Keratinocyte (primary cell): ENCODE results near the gene CHID1. TPM values are rescaled to one million over a fixed set of nuclear protein-coding genes. Genes with fewer than 3 reads are reported as not detected.

Experiments used
- DNase-seq: peaks from one replicate; pipeline ENCODE4 v3.0.0-alpha.2; 2011; ENCODE audit warnings: low read depth, missing footprints, low spot score
- FAIRE-seq: peaks from 2 replicates; lab custom pipeline; 2011; peaks lifted over from hg19 to GRCh38; lab: Jason Lieb, UNC
- H2AFZ ChIP-seq: 2 replicates; pipeline ENCODE4 v1.6.0; 2012; ENCODE audit warnings: low read length, control low read depth, inconsistent platforms; ENCODE audit not compliant: control insufficient read depth
- H3K27ac ChIP-seq: 2 replicates; pipeline ENCODE4 v1.5.1; 2011; ENCODE audit warnings: low read length; ENCODE audit not compliant: control insufficient read depth, insufficient read depth
- H3K27me3 ChIP-seq: 3 replicates; pipeline ENCODE4 v1.6.0; 2011; ENCODE audit warnings: low read length; ENCODE audit not compliant: control insufficient read depth, insufficient read depth; ENCODE audit errors: extremely low read depth
- H3K36me3 ChIP-seq, 2 experiments: 2 replicates in 1 of 2; 3 replicates in 1 of 2; pipeline ENCODE4 v1.5.1; 2011; ENCODE audit warnings: low read length in 2 of 2, mild to moderate bottlenecking in 1 of 2; ENCODE audit not compliant: control insufficient read depth in 2 of 2, insufficient read depth in 2 of 2; ENCODE audit errors: extremely low read depth in 1 of 2
- H3K4me1 ChIP-seq: 3 replicates; pipeline ENCODE4 v1.5.1; 2011; ENCODE audit warnings: low read length; ENCODE audit not compliant: control insufficient read depth, insufficient read depth; ENCODE audit errors: extremely low read depth
- H3K4me2 ChIP-seq: 3 replicates; pipeline ENCODE4 v1.6.0; 2011; ENCODE audit warnings: low read depth, low read length; ENCODE audit not compliant: control insufficient read depth, insufficient read depth; ENCODE audit errors: extremely low read depth
- H3K4me3 ChIP-seq, 3 experiments: fragments of 200-600 bp in 1 of 3; sonication (generic) in 1 of 3; 2 replicates in 2 of 3; 3 replicates in 1 of 3; pipeline ENCODE4 v1.5.1; 2011 to 2016; ENCODE audit warnings: low read length in 3 of 3, mild to moderate bottlenecking in 3 of 3, control low read depth in 2 of 3, inconsistent platforms in 1 of 3, low read depth in 1 of 3, mixed read lengths in 1 of 3, mixed run types in 1 of 3, moderate library complexity in 1 of 3; ENCODE audit not compliant: control insufficient read depth in 2 of 3, insufficient read depth in 2 of 3; ENCODE audit errors: extremely low read depth in 1 of 3
- H3K79me2 ChIP-seq: 2 replicates; pipeline ENCODE4 v1.6.0; 2012; ENCODE audit warnings: low read length; ENCODE audit not compliant: control insufficient read depth, insufficient read depth
- H3K9ac ChIP-seq: 3 replicates; pipeline ENCODE4 v1.6.0; 2011; ENCODE audit warnings: low read length; ENCODE audit not compliant: control insufficient read depth, insufficient read depth; ENCODE audit errors: extremely low read depth
- H3K9me1 ChIP-seq: 3 replicates; pipeline ENCODE4 v1.6.0; 2011; ENCODE audit warnings: low read length; ENCODE audit not compliant: control insufficient read depth, insufficient read depth; ENCODE audit errors: extremely low read depth
- H3K9me3 ChIP-seq: 2 replicates; pipeline ENCODE4 v1.5.1; 2012; ENCODE audit warnings: low read depth, low read length; ENCODE audit not compliant: control insufficient read depth
- H4K20me1 ChIP-seq: 3 replicates; pipeline ENCODE4 v1.6.0; 2011; ENCODE audit warnings: low read length; ENCODE audit not compliant: control insufficient read depth, insufficient read depth; ENCODE audit errors: extremely low read depth
- CTCF ChIP-seq, 3 experiments: IDR thresholded peaks in 1 of 3; conservative IDR thresholded peaks in 1 of 3; optimal IDR thresholded peaks in 1 of 3; 2 replicates in 2 of 3; 3 replicates in 1 of 3; pipeline versions ENCODE3 to v1.5.1; 2011; ENCODE audit warnings: low read length in 3 of 3, mild to moderate bottlenecking in 3 of 3, moderate library complexity in 2 of 3, control low read depth in 1 of 3, inconsistent platforms in 1 of 3; ENCODE audit not compliant: insufficient read depth in 2 of 3; ENCODE audit errors: extremely low read depth in 1 of 3
- EZH2 ChIP-seq: IDR thresholded peaks from one replicate; pipeline ENCODE4 v1.6.1; 2012; ENCODE audit warnings: inconsistent platforms, mild to moderate bottlenecking, low read length, moderate library complexity
- dilution Hi-C: fragments of 300-500 bp; cut with MboI; formaldehyde crosslinking; loops from one replicate; pipeline ENCODE4 v1.7.0; 2020; ENCODE audit warnings: low sequenced_read_pairs; ENCODE audit not compliant: extremely low pct_ligation_motif_present
- polyA plus RNA-seq, 5 experiments: library from polyadenylated mRNA; depleted of rRNA in 3 of 5; stranded (reverse) in 3 of 5; stranded (forward) in 1 of 5; unstranded in 1 of 5; fragments of >200 nt; gene quantifications; 1 replicate in 1 of 5; 2 replicates in 3 of 5; 3 replicates in 1 of 5; pipeline versions ENCODE4 v1.2.1 to v1.2.3, GENCODE V29; 2011 to 2012; ENCODE audit warnings: missing spikeins in 2 of 5, low read depth in 1 of 5, low replicate concordance in 1 of 5

CHID1 gene
- polyA plus RNA-seq, 1 donor (not counting 4 experiments of a cell fraction or from before 2014, with no cell fraction given) = 23.0 TPM

- H2AFZ ChIP-seq = no peak overlapping the region
- no peak for FAIRE-seq
- H3K27ac ChIP-seq = no peak overlapping the region
- no peak overlapping the region for H3K9ac ChIP-seq
- H3K27me3 ChIP-seq = peaks cover 2% of the 10 kb centered on the region
- no peaks in the 10 kb centered on the region for H3K9me3 ChIP-seq
- no peak overlapping the region for H3K4me3 ChIP-seq
- dilution Hi-C loops = no loop called here
- H3K79me2 ChIP-seq = no peaks in the 10 kb centered on the region
- no peaks in the 10 kb centered on the region for H4K20me1 ChIP-seq
- H3K4me2 ChIP-seq = no peak overlapping the region
- TF ChIP-seq CTCF (optimal IDR thresholded peaks at IDR 0.05 in 1 of 3, IDR thresholded peaks at IDR 0.05 in 1 of 3, conservative IDR thresholded peaks at IDR 0.05 in 1 of 3; ENCODE audit: extremely low read depth in 1 of 3, insufficient read depth in 2 of 3, low read length in 3 of 3) (no peak), EZH2 (no peak)
- peaks cover 3 to 8% of the 10 kb centered on the region in 2 experiments for H3K36me3 ChIP-seq
- H3K9me1 ChIP-seq = no peaks in the 10 kb centered on the region
- DNase-seq = no peak
- no peaks in the 10 kb centered on the region for H3K4me1 ChIP-seq
Observed at GRCh38 chr11:875203-875602, 35.4 kb downstream of the CHID1 start.

GRCh38 chr11:873706-874105 is 36.9 kb downstream of the CHID1 start:
- dilution Hi-C loops = no loop called here
- no peak for DNase-seq
- no peak for FAIRE-seq
- H4K20me1 ChIP-seq = no peaks in the 10 kb centered on the region
- H3K36me3 ChIP-seq = no peaks in the 10 kb centered on the region
- no peak overlapping the region for H2AFZ ChIP-seq
- H3K4me1 ChIP-seq = no peaks in the 10 kb centered on the region
- H3K4me3 ChIP-seq = no peak overlapping the region
- no peaks in the 10 kb centered on the region for H3K9me1 ChIP-seq
- H3K27ac ChIP-seq = no peak overlapping the region
- no peak overlapping the region for H3K9ac ChIP-seq
- H3K9me3 ChIP-seq = no peaks in the 10 kb centered on the region
- H3K79me2 ChIP-seq = no peaks in the 10 kb centered on the region
- no peak for TF ChIP-seq CTCF (optimal IDR thresholded peaks at IDR 0.05 in 1 of 3, IDR thresholded peaks at IDR 0.05 in 1 of 3, conservative IDR thresholded peaks at IDR 0.05 in 1 of 3; ENCODE audit: extremely low read depth in 1 of 3, insufficient read depth in 2 of 3, low read length in 3 of 3)
- no peak for TF ChIP-seq EZH2
- H3K27me3 ChIP-seq = peaks cover 2% of the 10 kb centered on the region
- no peak overlapping the region for H3K4me2 ChIP-seq
